ENCODE measurements around the gene TBC1D14.
"Not testable (repeated sequence)": the region's sequence is repeated elsewhere in the genome, so short reads cannot be mapped to it uniquely, and the experiment has no call there.

Gene TBC1D14

DNA sequence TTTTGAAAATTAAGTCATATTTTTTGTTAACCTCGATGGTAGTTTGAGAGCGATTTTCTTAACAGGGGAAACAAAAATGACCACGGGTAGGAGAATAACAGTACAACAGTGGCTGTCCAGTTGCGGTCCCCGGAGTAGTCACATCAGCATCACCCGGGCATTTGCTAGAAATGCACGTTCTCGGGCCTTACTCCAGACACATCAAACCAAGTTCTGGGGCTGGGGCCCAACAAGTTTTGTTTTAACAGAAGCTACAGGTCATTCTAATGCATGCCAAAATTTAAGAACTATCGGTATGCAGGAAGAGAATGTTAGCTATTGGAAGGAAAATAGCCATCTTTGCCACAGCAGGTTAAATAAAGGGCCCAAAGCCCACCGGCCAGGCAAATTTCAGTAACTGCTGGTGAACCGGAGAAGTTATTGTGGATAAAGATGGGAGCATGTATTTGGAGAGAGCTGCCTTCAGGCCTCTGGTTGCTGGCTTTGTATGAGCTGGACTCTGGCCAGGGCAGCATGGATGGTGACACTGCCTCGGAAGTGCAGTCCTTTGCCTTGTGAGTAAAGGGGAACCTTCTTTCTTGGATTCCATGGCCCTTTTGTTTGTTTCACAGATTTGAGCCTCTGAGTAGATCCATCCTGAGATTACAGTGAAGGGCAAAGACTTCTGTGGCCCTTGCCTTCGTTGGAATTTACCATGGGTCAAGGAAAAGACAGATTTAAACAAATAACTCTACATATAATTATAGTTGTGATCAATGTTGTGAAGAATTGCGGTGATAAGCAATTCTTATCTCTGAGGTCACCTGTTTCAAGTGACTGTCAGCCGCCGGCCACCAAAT, 62.1 kb downstream of the TBC1D14 start:
- DNase-seq (ENCODE audit: low read depth in 2 of 2) = no peak

DNA sequence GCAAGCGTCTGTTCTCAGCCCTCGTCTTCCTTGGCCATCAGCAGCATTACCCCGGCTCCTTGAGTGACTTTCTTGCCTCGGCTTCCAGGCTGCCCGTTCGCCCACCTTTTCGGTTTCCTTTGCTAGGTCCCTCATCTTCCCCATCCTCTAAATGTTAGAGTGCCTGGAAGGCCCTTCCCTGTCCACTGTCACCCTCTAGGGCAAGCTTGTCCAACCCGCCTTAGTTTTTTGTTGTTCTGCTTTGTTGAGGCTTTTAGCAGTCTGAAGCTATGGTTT, 62.7 kb downstream of the TBC1D14 start:
- DNase-seq (ENCODE audit: low read depth in 2 of 2) = no peak

DNA sequence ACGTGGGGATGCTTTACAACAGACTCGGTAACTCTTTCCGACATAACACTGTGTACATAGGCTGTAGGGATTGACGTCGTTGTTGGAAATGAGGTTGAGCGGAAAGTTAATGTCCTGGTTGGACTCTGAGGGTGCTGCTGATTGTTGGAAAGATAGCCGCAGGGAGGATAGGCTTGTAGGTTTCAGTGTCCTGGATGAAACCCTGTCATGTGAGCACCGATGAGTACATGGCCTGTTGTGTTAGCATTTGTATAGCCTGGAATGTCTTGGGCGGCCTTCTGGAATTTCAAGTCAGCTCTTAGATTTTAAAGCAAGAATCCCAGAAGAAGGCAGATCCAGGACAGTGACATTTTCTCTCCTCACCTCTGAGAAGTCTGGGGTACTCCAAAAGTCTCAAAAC, 63.3 kb downstream of the TBC1D14 start:
- DNase-seq (ENCODE audit: low read depth in 2 of 2) = no peak

DNA sequence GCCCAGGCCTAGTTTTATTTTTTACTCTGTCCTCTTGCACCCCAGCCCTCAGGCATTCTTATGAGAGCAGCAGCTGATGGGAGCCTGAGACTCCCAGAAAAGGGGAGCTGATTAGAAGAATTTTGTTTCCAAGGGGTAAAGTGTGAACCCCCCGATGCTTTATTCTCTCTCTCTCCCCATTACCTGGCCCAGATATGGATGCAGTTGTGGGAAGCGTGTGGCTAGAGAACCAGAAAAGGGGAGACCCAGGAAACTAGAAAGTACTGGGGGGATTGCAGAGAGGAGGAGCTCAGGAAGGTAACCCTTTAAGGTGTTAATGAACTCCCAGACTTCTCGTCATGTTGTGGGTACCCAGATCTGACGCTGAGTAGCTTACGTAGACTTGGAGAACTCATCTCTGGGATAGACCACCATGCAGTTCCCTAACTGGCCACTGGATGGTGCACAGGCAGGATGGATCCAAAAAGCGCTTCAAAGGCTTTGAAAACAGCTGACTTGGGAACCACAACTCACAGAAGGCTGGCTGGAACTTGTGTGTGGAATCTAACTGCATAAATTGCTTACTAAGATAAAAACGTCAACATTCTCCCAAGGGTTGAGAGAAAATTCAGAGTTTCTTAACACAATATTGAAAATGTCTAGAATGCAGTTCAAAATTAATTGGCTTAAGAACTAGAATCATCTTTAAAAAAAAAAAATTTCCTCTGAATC, 64.7 kb downstream of the TBC1D14 start:
- peak; percentile 60 to 64 for DNase-seq (ENCODE audit: low read depth in 2 of 2)

DNA sequence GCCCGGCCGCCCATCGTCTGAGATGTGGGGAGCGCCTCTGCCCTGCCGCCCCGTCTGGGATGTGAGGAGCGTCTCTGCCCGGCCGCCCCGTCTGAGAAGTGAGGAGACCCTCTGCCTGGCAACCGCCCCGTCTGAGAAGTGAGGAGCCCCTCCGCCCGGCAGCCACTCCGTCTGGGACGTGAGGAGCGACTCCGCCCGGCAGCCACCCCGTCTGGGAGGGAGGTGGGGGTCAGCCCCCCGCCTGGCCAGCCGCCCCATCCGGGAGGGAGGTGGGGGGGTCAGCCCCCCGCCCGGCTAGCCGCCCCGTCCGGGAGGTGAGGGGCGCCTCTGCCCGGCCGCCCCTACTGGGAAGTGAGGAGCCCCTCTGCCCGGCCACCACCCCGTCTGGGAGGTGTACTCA, 68.2 kb downstream of the TBC1D14 start:
- not testable (repeated sequence) for DNase-seq (ENCODE audit: low read depth in 2 of 2)

DNA sequence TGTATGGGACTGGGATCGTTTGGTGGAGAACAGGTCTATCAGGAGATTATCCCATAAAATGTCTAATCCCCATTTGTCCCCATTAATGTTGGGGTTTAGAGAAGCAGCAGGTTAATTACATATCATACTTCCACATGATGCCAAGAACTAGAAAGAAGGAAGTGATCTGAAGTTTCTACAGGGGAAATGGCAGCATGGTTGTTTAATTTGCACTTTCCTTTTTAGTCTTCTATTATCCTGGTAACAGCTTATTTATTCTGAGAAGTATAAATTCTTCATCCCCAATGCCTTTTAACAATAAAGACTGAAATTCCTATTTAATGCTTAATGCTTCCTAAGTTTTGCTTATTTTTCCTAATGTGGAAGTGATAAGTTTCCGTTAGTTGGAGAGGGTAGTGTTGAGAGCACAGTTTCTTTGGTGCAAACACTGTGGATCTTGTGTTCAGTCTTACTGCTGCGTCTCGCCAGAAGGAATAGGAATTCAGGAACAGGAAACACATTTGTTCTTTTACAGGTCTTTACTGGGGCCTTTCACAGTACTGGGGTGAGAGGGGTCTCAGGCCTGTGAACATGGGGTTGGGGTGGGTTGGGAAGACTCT, 74.0 kb downstream of the TBC1D14 start:
- DNase-seq (ENCODE audit: low read depth in 2 of 2) = no peak

DNA sequence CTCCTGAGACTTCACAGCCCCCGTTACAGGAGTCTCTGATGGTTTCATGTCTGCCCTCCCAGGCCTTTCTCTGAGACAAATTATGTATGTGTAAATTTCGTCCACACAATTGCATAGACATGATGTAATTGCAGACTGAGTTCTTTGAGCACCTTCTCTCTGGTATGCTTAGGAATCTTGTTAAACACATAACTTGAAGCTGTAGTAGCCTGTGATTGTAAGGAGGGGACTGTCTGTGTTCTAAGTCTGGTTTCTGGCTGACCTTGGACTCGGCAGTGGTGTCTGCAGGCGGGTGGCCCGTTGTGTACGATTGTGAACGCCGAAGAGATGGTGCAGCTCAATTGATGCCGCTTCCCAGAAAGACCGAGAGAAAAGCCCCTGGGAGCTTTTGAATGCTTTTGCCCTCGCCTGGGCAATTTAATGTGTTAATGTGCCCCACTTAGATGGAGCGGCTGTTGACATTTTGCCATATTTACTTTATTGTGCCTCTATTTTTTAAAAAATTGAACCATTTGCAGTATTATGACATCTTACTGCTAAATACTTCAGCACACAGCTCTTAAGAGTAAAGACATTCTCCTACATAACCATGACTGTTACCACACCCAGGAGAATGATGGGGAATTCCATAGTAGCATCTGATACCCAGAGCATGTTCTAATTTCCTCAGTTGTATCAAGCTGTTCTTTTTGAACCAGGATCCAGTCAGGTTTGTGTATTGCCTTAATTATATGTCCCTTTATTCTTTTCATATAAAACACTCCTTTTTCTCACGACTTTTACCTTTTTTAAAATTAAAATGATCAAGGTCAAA, 75.2 kb downstream of the TBC1D14 start:
- DNase-seq (ENCODE audit: low read depth in 2 of 2) = no peak

DNA sequence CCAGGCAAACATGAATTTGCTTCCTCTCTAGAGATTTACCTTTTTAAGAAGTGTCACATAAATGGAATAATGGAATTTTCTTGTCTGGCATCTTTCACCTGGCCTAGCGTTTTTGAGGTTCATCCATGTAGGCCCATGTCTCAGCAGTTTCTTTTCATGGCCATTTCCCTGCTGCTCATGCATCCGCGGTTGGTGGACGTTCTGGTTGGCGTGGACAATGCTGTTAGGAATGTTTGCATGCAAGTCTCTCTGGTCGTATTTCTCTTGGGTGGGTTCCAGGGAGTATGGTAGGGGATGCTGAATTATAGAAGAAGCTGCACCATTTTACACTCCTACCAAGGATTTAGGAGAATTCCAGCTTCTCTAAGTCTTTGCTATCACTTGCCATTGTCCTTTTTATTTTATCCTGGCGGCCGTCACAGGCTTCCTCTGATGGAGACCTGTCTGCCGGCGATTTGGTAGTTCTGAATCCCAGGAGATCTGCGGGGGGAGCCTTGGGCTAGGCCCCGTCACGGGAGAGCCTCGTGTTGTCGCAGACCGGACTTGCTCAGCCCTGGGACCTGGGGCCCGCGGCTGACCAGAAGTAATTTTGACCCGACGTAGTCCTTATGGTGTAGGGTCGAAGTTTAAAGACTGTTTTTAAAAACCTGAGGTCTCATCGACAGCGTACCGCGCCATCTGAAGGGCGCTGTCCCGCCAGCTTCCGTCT, 76.6 kb downstream of the TBC1D14 start:
- DNase-seq (ENCODE audit: low read depth in 2 of 2) = no peak

DNA sequence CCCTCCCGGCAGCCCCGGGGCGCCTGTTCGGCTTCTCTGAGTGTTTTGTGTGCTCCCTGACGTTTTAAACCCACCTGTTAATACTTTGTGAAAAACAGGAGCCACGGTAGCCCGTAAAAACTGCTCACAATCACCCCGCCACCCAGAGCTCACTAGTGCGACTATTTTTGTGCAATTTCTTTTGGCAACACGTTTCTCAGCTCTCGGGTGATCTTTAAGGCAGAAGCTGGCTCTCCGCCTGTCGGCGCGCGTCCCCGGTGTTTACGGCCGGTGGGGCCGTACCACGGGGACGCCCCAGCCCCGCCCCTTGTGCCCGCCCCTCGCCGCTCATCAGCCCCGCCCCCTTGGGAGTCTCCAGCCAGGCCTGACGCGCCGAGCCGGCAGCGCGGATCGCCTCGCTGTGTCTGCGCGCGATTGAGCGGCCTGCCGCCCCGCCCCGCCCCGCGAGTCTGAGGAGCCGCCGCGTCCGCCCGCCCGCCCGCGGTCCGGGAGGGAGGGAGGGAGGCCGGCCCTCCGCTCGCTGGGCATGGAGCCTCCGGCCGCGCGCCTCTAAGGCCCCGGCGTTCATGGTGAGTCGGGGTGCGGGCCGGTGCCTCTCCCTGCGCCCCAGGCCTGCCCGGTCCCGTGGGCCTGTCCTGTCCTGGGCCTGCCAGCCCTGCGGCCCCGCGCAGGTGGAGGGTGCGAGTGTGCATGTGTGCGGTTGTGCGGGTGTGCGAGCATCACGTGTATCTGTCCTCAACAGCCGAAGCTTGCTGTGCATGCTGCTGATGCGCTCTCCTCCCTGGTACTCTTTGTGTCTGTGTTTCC, 77.4 kb downstream of the TBC1D14 start:
- DNase-seq (ENCODE audit: low read depth in 2 of 2) = peak; percentile 89

DNA sequence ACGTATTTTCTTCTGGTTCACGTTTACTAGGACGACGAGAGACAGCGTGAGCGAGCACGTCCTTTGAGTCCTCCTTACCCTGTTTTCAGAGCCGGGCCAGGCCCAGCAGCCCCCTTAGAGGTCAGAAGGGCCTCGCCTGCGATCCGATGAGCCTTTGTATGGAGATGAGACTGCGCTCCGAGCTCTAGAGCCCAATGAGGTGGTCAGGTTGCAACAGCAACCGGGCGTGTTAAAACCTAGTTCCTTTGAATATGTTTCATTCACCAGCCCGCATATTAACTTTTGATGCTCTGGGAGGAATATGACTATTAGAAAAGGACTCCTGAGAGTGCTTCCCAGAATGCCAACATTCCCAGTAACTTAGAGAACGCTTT, 77.9 kb downstream of the TBC1D14 start:
- no peak for DNase-seq (ENCODE audit: low read depth in 2 of 2)

DNA sequence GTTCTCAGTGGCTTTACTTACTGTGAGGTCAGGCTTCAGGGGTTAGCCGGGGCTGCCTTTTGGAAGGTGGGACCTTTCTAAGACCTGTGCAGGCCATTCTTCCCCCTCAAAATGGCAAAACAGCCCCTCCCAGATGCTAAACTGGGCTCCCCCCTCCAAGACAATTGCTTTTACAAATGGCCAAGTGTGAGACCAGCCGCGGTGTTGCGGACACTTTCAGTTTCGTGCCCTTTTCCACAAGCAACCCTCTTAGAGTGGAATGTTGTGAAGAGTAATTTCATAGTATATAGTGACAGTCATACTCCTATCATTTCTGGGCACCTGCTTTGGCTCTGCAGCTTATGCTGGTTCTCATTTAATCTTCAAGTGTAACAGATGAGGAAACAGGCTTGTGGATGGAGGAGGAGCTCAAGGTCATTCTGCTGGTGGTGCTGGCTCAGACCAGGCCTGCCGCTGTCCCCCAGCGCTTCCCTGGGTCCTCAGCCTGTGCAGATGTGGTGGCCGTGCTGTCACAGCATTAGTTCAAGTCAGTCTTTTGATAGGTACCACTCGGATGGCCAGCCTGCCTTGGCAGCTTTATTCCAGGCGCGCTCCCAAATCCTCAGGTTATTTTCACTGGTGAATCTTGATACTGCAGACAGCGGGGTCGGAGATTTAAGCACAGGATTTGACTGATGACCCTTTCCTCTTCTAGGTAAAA, 78.5 kb downstream of the TBC1D14 start:
- no peak for DNase-seq (ENCODE audit: low read depth in 2 of 2)

DNA sequence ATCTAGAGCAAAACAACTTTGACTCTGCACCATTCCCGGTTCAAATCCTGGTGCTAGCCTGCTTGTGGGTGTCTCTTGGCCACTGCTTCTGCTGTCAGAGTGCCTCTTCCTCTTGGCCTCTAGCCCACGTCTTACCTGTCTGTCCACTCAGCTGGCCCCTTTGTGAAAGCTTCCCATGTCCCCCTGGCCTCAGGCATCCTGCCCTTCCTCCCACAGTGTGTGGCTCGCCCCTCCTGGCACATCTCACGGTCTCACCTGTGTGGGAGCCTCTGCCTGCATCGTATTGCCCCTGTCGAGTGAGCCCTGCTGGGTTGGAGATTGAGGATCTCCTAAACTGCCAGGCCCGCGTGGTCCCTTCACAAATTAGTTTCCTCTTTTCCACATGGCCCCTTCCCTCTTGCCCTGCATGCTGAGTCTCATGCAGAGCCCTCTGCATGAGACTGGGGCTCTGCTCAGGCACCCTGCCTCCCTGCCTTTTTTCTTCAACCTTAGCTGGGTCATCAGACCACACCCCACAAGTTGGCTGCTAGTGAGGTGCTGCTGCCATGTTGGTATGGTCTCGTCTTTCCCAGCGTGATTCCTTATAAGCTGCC, 79.8 kb downstream of the TBC1D14 start:
- no peak for DNase-seq (ENCODE audit: low read depth in 2 of 2)

DNA sequence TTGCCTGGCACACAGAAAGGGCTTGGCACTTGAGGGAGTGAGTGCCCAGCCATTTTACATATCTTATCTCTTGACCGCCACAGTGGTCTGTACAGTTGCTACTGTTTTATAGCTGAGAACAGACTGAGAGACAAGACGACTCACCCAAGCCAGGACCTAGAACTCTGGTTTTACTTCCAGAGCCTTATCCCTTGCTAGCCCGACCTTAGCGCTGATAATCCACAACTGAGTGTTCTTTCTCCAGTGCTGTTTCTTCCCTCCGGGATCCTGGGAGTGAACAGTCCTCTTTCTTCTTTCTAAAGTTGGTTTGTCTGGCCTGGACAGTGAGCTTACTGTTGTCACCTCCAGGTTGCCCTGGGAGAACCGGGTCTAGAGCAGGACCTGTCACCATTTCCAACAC, 81.0 kb downstream of the TBC1D14 start:
- no peak for DNase-seq (ENCODE audit: low read depth in 2 of 2)

DNA sequence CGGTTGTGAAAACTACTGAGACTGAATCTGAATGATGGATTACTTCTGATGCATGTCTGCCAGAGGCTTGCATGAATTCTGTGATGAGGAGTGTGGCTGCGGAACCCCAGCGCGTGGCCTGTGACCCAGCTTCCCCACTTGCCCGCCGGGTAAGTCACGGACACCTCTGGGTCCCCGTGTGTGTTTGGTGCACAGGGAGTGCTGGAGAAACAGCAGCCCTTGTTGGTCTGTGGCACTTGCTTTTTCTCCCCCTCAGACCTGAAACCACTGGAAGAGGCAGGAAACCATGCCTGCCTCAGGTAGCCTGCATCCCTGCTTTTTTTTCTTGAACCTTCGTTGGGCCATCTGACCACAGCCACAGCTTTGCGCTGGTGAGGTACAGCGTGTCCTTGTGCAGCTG, 81.6 kb downstream of the TBC1D14 start:
- no peak for DNase-seq (ENCODE audit: low read depth in 2 of 2)

DNA sequence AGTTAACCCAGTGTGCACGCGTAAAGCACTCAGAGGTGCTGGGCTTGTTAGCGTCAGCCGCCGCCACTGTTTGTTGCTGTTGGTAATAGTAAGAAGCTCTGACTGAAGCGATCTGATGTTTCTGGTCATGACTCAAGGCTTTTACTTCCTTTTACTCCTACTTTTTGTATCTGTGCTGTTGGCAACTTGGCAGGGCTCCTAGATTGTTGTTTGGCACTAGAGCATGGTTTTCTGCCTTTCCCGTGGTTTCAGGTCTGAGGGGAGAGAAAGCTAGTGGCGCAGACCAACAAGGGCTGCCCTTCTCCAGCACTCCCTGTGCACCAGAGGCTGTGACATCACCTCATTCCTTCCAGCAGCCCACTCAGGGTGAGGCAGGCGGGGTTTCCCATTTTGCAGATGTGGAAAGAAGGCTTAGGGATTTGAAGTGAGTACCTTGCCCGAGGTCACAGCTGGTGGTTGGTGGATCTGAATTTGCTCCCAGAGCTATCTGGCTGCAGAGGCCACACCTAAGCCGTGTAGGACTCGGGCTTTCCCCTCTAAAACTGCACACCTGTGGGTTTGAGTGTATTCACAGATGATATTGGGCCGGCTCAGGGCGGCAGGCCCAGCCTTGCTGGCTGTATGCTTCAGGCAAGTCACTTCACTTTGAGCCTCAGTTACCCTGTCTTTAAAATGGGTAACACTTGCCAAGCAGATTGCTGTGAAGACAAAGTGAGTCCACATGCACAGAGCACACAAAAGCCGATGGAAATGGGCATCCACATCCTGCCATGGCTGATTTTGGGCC, 82.3 kb downstream of the TBC1D14 start:
- DNase-seq (ENCODE audit: low read depth in 2 of 2) = no peak

DNA sequence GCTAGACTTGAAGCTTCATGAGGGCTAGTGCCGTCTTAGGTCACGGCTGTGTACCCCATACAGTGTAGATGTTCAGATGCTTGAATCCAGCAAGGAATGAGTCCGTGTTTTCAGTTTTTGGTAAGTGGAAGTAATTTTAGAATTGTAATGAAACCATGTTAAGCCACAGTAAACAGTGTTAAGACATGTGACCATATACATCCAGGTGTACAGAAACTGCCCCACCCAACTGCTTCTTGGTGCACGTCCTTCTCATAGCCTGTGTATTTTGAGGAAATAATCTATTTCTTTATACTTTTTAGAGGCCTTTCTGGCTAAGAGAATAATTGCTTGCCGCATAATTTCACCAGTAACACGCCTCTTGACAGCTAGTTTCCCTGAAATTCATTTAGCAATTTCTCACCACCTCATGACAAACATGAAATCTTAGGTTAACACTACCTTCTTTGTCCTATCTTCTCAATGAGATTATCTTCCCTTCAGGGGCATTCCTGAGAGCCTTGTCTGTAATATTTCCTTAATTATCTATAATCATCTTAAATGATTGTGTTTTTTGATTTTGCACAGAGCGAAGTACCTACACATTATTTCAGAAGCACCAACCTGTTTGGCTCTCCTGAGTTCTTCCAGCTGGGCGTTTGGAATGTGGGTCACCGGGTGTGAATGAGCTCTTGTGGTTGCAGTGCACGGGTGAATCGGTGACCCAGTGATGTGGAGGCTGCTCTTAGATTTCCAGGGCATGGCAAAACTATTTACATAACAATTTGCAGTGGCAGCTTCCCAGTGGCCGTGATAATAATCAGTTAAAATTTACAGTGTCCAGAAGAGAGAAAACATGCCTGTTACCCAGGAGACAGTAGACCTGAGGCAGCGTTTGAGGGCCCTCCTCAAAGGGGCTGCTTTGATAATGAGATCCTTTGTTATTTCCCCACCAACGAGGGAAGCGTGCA, 83.4 kb downstream of the TBC1D14 start:
- no peak for DNase-seq (ENCODE audit: low read depth in 2 of 2)

DNA sequence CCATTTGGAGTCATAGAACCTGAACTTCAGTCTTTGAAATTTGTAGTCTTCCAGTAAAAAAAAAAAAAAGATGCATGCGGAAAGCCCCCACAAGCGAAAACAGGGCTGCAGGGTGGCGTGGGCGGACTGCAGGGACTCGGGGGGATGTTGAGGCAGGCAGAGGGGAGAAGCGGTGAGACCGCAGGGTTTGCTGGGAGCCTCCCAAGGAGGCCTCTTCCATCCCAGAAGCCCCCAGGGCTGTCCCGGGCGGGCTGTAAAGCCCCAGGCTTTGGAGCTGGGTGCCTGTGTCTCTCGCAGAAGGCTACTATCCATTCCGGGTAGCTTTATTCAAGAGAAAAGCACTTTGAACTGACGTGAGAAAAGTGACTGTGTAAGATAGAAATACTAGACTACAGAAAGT, 86.9 kb downstream of the TBC1D14 start:
- no peak for DNase-seq (ENCODE audit: low read depth in 2 of 2)
